ENCODE data around the gene NRIP3. TPM values are rescaled to one million over a fixed set of nuclear protein-coding genes. Genes with fewer than 3 reads are reported as not detected.

Gene NRIP3
- total and polyA plus RNA-seq, 2 of the 13 experiments (the other 11 are each of a cell fraction or from before 2014, with no cell fraction given), result 0.04 to 0.07 TPM

GRCh38 chr11:9020916-9021315 is 17.1 kb upstream of the NRIP3 start:
- CTCF ChIA-PET (ENCODE audit: low intra/inter-chr PET ratio, low total read pairs), result no interaction called here
- in situ Hi-C loops (cut with HindIII; ENCODE audit: extremely low pct_ligation_motif_present, low pct_unique_long_range_greater_than_20kb) (no loop called here), intact Hi-C loops (cut with micrococcal nuclease; ENCODE audit: unreplicated experiment) (no loop called here)

More at GRCh38 chr11:9020916-9021315, 17.1 kb upstream of the NRIP3 start:
- H2AFZ ChIP-seq (ENCODE audit: low read length), result no peak overlapping the region
- H3K27ac ChIP-seq (ENCODE audit: extremely low read length, insufficient read depth, low read length), result no peak overlapping the region
- peaks cover 0 to 32% of the 10 kb centered on the region in 2 experiments; a peak in 2 of 5 replicates for H3K27me3 ChIP-seq (ENCODE audit: control insufficient read depth in 1 of 2, insufficient read depth in 2 of 2, low read length in 2 of 2)
- BruUV-seq (replicated peaks), result no TSS peak
- POLR2A ChIA-PET, result no interaction called here
- H3K9me3 ChIP-seq (ENCODE audit: low read length), result no peaks in the 10 kb centered on the region
- ATAC-seq (no peak), DNase-seq (ENCODE audit: low spot score) (no peak), FAIRE-seq (no peak)
- H3K79me2 ChIP-seq (ENCODE audit: insufficient read depth, low read length), result no peaks in the 10 kb centered on the region
- H3K4me3 ChIP-seq (replicated peaks in 1 of 3; ENCODE audit: insufficient read depth in 1 of 3, low read depth in 2 of 3, low read length in 3 of 3), result no peak overlapping the region
- no peaks in the 10 kb centered on the region for H4K20me1 ChIP-seq (ENCODE audit: insufficient read depth, low read length)
- no peak overlapping the region for H3K4me2 ChIP-seq (ENCODE audit: low read depth, low read length)
- no peak for TF ChIP-seq ZNF792 (CRISPR knock-in tag; IDR thresholded peaks at IDR 0.05)
- TF ChIP-seq, protein P1, sequence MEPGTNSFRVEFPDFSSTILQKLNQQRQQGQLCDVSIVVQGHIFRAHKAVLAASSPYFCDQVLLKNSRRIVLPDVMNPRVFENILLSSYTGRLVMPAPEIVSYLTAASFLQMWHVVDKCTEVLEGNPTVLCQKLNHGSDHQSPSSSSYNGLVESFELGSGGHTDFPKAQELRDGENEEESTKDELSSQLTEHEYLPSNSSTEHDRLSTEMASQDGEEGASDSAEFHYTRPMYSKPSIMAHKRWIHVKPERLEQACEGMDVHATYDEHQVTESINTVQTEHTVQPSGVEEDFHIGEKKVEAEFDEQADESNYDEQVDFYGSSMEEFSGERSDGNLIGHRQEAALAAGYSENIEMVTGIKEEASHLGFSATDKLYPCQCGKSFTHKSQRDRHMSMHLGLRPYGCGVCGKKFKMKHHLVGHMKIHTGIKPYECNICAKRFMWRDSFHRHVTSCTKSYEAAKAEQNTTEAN (CRISPR knock-in tag; conservative IDR thresholded peaks at IDR 0.05), result no peak
- no peak for TF ChIP-seq ZNF138 (CRISPR knock-in tag; IDR thresholded peaks at IDR 0.05; ENCODE audit: low read depth)
- no peak for TF ChIP-seq DBP (CRISPR knock-in tag; IDR thresholded peaks at IDR 0.05; ENCODE audit: not compliant biosample characterization)
- TF ChIP-seq DNMT1 (CRISPR knock-in tag; IDR thresholded peaks at IDR 0.05), result no peak
- TF ChIP-seq, protein P2, sequence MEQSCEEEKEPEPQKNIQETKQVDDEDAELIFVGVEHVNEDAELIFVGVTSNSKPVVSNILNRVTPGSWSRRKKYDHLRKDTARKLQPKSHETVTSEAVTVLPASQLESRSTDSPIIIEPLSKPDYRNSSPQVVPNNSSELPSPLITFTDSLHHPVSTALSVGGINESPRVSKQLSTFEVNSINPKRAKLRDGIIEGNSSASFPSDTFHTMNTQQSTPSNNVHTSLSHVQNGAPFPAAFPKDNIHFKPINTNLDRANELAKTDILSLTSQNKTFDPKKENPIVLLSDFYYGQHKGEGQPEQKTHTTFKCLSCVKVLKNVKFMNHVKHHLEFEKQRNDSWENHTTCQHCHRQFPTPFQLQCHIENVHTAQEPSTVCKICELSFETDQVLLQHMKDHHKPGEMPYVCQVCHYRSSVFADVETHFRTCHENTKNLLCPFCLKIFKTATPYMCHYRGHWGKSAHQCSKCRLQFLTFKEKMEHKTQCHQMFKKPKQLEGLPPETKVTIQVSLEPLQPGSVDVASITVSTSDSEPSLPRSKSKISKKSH (CRISPR knock-in tag; IDR thresholded peaks at IDR 0.05; ENCODE audit: borderline replicate concordance), result no peak
- H3K36me3 ChIP-seq (replicated peaks in 1 of 2; ENCODE audit: control insufficient read depth in 1 of 2, insufficient read depth in 2 of 2, low read length in 2 of 2), result no peaks in the 10 kb centered on the region
- no peaks in the 10 kb centered on the region for H3K4me1 ChIP-seq (ENCODE audit: insufficient read depth, low read length)
- 27% methylated on average over 8 of the region's 8 CpGs for WGBS (ENCODE audit: low lambda C conversion rate)
- no peak overlapping the region for H3K9ac ChIP-seq (ENCODE audit: insufficient read depth, low read depth, low read length)
